Stimulated activated CD4-positive, alpha-beta T cell treated with anti-CD3 and anti-CD28 coated beads, Interleukin-12 subunit alpha, Interleukin-12 subunit beta, amount 100 ng/mL, for 48 hours (primary cell): ENCODE data around the gene SYNPO.

Experiments used
- DNase-seq, 3 donors: peaks; one replicate each; pipeline ENCODE4 v3.0.0-alpha.2; 2020; ENCODE audit warnings: low read depth in 2 of 3, low spot score in 1 of 3

SYNPO gene

GRCh38 chr5:150607991-150608390, 32.5 kb upstream of the SYNPO start:
- DNase-seq, result no peak

- no peak for DNase-seq
Measured at GRCh38 chr5:150608991-150609390, 31.5 kb upstream of the SYNPO start.

GRCh38 chr5:150609843-150610584, 30.4 kb upstream of the SYNPO start:
- DNase-seq, result no peak

- DNase-seq, result no peak
Measured at GRCh38 chr5:150611026-150611425, 29.4 kb upstream of the SYNPO start.

- no peak for DNase-seq
Measured at GRCh38 chr5:150612405-150612804, 28.1 kb upstream of the SYNPO start.

- no peak for DNase-seq
Measured at GRCh38 chr5:150612905-150613670, 27.4 kb upstream of the SYNPO start.

- DNase-seq, result no peak
Measured at GRCh38 chr5:150613991-150614660, 26.3 kb upstream of the SYNPO start.

GRCh38 chr5:150614661-150615060, 25.8 kb upstream of the SYNPO start:
- no peak for DNase-seq

GRCh38 chr5:150615141-150615699, 25.2 kb upstream of the SYNPO start:
- DNase-seq, result no peak

GRCh38 chr5:150616024-150616470, 24.4 kb upstream of the SYNPO start:
- DNase-seq, result no peak

GRCh38 chr5:150616506-150616905, 24.0 kb upstream of the SYNPO start:
- DNase-seq, result no peak

GRCh38 chr5:150618163-150618562, 22.3 kb upstream of the SYNPO start:
- DNase-seq, result no peak

GRCh38 chr5:150618588-150619281, 21.7 kb upstream of the SYNPO start:
- DNase-seq, result no peak

GRCh38 chr5:150619359-150620230, 20.9 kb upstream of the SYNPO start:
- DNase-seq, result no peak

- DNase-seq, result no peak
Measured at GRCh38 chr5:150621301-150621700, 19.2 kb upstream of the SYNPO start.

- no peak for DNase-seq
Measured at GRCh38 chr5:150622157-150622556, 18.3 kb upstream of the SYNPO start.

- DNase-seq, result no peak
Measured at GRCh38 chr5:150623152-150623877, 17.1 kb upstream of the SYNPO start.

GRCh38 chr5:150623878-150624216, 16.6 kb upstream of the SYNPO start:
- no peak for DNase-seq

GRCh38 chr5:150624334-150625163, 15.9 kb upstream of the SYNPO start:
- DNase-seq, result no peak
